Frontal cortex (tissue), 4 donors: ENCODE results near the gene NAA30. TPM values are rescaled to one million over a fixed set of nuclear protein-coding genes. Genes with fewer than 3 reads are reported as not detected.
A peak's percentile ranks its signal among the peaks of the same experiment; 100 is the strongest.

Source experiments
- DNase-seq, 2 donors: peaks; one replicate each; pipeline ENCODE4 v3.0.0; 2012; ENCODE audit warnings: low spot score in 2 of 2
- FAIRE-seq: peaks from 2 replicates; lab custom pipeline; 2012; peaks lifted over from hg19 to GRCh38; lab: Jason Lieb, UNC
- total RNA-seq: library from RNA; depleted of rRNA; stranded (reverse); fragments of >200 nt; gene quantifications from one replicate; pipeline ENCODE4 v1.2.3, GENCODE V29; 2014
- donor health status: control.
- donor health status: control.
- donor health status: control.

Gene NAA30
- total RNA-seq, 1 donor from 2014 or later: 82.7 TPM

DNA sequence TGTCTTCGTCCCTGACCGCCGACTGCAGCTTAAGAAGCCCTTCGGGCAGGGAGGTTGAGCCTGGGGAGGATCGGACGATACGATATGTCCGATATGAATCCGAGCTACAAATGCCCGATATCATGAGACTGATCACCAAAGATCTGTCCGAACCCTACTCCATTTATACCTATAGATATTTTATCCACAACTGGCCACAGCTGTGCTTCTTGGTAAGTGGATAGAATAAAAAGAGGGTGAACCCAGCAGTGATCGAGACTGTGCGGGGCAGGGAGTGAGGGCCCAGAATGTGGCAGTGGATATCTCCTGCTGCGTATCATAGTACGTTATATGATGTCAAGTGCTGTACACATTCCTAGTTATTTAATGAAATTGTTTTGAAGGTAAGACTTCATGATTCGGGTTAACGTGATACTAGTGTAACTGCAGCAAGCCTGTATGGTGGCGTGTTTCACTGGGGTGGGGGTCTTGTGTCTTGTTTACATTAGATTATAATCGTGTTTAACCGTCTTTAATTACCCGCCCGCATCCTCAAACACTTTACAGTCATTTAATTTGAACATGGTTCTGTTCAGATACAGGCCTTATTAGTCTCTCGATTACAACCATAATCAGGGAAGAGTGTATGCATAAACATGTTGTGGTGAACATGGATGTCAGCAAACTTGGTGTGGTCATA lies 1.3 kb downstream of the NAA30 start:
- FAIRE-seq: no peak
- no peak for DNase-seq

DNA sequence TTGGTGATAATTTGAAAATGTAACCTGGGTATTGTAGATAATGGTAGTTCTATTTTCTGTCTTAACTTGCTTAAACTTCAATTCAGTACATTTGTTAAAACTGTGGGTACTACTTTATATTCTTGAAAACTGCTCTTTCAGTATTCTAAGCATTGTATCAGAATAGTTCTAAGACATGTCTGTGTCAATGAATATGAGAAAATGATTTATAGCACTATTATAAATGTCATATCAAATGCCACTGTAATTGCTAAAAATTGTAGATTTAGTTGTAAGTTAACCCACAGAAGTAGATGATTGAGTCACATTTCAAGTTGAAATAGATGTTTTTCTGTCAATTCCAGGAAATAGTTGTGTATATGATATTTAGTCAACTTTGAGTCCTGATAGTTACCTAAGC lies 2.4 kb downstream of the NAA30 start:
- FAIRE-seq (no peak), DNase-seq (no peak)

DNA sequence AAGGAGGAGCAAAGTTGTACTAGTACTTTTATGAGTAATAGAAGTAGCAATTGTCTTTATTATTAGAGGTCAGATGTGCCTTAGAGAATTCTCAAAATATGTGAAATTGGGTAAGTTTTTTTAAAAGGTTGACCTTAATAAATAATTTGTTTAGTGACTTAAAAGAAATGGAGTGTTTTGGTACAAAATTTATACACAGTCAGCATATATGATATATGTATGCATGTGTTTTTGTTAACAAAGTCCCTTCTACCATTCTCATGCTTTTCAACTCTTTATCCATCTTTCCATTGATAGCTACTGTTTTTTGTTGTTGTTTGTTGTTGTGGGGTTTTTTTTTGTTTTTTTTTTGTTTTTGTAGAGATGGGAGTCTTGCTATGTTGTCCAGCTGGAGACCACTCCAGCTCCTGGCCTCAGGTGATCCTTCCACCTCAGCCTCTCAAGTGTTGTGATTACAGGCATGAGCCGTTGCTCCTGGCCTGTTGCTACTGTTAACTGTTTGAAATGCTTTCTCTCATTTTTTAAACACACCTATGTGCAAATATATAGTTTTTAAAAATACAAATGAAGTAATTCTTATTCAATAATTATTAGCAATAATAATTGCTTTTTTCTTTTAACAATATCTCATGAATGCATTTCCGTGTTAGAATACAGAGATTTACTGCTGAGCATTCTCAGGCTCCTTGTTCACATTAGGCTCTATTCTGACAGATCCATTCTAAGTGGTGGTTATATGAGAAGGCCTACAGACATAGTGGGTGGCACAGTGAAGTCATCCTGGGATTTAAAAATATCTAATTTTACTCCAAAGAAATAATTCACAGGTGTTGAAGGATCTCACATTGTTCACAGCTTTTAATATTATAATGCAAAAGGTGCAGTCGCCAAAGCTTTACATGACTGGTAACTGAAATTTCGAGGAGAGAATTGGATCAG lies 10.4 kb downstream of the NAA30 start:
- no peak for FAIRE-seq
- no peak for DNase-seq

DNA sequence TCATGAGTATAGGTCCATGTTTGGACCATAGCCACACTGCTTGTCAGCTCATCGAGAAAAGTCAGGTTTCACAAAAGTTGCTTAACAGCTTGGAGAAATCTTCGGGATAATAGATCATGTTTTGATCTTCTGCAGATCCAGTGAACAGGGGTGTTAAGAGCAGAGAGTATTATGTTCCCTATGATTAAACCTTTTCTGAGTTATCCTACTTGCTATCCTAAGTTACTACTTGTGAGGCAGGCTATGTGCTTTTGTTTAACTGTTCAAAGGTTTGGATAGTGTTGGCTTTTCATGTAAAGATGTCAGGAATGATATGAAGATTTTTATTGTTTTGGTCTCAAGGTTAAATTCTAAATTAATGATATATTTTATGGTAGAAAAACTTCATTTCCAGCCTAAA lies 11.1 kb downstream of the NAA30 start:
- no peak for DNase-seq
- no peak for FAIRE-seq

DNA sequence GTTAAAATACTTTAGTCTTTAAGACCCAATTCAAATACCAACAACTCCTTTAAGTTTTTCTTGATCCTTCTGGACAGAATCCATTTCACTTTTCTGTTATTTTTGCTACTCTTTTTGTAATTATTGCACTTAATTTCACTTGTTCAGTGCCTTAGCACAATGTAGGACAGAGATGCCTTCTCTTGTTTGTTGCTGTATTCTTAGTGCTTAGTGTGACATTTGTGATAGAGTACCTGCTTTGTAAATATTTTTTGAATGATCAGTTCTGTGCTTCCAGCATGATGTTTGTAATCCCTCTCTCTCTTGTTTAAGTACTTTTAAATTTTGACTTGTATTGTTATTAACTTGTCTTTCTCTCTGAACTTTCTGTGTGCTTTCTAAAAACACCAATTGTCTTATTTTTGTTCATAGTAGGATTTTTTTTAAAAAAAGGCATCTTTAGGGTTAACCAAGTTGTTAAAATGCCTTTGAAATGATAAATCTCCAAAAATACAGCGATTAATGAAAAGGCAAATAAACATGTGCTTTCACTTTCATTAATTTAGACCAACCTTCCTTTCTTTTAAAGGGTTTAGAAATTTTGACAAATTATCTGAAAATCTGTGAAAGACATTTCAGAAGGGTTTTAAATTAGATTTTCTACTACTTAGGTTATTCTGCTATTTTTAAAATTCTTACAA lies 11.9 kb downstream of the NAA30 start:
- FAIRE-seq (no peak), DNase-seq (no peak)

DNA sequence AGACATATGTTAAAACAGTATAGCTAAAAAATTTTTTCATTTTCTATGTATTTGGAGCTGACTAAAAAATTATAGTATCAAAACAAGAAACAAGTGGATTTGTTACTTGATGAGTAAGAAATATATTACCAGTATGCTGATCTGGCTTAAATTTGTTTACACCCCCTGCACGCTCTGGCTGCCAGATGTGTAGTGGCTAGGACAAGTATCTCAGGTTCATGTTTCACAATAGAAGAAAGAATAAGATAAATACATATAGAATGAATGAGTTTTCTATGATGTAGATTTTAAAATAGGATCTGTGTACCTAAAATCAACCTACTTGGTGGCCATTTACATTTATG lies 13.1 kb downstream of the NAA30 start:
- FAIRE-seq (no peak), DNase-seq (no peak)

DNA sequence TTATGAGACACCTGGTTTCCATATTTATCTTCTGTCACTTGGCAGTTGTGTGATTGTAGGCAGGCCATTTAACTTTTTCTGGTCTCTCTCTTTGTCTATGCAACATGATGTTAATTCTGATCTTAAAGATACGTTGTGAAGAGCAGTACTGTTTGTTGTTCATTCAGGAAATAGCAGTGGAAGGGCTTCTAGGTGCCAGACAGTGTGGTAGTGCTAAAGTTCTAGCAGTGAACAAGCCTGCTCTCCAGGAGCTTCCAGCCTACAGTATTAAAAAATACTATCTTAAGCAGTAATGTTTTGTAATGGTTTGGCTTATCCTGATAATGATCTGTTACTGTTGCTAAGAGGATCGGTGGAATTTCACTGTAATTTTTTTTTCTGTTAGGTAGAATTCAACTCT lies 15.2 kb downstream of the NAA30 start:
- no peak for DNase-seq
- no peak for FAIRE-seq

DNA sequence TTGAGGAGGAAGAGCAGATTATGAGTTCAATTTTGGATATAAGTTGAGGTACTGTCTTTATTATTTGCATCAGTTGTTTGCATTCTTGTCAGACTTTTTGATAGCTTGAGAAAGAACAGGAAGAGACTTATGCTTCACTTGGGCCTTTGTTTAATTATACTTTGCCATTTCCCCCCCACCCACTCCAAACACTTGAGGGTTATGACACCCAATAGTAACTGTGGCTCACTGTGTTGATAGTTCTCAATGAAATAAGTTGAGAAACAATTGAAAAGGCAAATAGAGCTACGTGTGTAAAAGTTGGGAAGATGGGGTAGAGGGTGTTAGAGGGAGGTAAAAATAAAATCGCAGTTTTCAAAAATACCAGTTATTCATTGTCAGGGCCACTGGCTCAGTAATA lies 17.7 kb downstream of the NAA30 start:
- FAIRE-seq: no peak

DNA sequence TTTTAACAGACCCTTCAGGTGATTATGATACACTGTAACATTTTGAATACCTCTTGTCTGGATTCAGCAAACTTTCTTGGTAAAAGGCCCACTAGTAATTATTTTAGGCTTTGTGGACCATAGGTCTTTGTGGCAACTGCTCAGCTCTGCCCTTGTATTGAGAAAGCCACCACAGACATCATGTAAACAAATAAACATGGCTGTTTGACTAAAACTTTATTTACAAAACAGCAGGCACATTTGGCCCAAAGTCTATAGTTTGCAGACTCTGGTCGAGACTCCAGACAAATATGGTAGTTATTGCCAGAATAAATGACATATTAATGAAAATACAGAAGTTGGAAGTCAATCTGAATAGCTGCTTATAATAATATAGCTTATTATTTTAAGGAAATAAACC lies 18.2 kb downstream of the NAA30 start:
- FAIRE-seq (no peak), DNase-seq (no peak)

More for the DNA sequence above, 17.7 kb downstream of the NAA30 start:
- no peak for DNase-seq

DNA sequence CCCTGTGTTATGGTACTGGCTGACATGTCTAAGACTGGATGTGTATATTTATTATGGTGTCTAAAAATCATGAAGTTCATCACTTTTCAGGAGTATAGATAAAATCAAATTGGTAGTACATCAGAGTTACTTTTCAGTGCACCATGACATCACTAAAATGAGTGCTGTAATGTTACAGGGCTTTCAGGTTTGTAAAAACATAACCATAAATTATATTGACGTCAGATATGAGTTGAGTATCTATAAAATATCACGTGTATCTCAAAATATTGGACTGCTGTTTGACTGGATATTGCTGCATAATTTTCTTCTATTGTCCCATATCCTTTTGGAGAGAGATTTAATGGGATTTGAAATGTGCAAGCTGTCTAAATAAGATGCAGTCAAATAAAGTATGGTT lies 22.0 kb downstream of the NAA30 start:
- FAIRE-seq (no peak), DNase-seq (no peak)

DNA sequence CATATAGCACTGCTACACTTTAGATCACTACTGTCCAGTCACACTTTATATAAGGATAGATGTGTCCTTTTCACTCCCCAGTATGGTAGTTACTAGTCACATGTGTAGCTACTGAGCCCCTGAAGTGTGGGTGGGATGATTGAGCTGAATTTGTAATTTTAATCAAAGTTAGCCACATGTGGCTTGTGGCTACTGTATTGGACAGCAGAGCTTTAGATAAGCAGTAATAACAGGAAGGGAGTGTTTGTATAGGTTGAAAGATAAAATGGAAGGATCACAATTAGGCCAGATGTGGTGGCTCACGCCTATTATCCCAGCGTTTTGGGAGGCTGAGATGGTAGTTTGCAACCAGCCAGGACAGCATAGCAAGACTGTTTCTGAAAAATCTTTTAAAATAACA lies 23.5 kb downstream of the NAA30 start:
- no peak for FAIRE-seq
- DNase-seq: no peak

DNA sequence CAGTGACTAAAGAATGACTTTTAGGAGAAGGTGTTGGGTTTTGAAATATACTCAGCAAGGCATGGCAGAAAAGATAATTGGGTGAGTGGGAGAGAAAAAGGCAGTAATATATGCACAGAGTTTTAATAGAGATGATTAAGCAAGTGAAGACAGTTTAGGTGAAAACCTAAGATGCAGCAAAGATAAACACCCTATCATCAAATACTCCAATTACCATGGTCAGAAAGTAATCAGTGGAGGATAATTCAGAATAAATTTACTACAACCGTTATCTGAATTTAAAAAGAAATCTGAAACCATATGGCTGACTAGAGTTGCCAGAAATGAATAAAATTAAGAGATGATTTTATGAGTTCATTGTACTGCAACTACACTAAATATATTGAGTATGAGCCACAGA lies 26.8 kb downstream of the NAA30 start:
- FAIRE-seq: no peak
- no peak for DNase-seq

DNA sequence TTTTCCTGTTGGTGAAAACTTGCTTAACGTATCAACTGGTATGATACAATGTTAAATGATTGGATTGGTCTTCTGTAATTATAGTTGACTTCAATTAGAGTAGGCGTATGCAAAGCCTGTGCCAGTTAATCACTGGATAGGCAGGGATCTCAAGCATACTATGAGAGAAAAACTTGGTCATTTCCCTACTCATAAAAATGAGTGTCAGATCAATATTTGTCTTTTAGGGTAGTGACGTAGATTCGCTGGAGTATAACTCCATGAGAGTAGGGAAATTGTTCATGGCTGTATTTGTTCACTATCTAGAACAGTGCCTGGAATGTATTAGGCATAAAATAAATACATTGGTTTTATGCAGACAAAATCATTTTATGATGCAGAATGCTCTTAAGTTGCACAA lies 28.6 kb downstream of the NAA30 start:
- FAIRE-seq (no peak), DNase-seq (no peak)

DNA sequence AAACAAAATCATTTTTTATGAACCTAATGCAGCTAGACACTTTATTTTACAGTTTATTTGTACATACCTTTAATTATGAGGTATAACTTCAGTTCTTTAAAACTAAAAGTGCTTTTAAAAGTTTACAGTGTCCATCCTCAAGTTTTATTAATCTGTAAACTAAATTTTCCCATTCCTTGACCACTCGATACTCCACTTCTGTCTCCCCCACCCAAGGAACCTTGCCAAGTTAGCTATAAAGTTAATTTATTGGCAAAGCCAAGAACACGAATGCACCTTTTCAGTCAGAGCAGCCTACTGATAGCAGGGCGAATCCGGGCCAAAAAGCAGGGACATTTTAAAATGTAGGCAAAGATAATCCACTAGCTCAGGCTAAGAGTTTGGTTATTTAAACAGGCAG lies 29.6 kb downstream of the NAA30 start:
- no peak for FAIRE-seq
- DNase-seq: no peak

DNA sequence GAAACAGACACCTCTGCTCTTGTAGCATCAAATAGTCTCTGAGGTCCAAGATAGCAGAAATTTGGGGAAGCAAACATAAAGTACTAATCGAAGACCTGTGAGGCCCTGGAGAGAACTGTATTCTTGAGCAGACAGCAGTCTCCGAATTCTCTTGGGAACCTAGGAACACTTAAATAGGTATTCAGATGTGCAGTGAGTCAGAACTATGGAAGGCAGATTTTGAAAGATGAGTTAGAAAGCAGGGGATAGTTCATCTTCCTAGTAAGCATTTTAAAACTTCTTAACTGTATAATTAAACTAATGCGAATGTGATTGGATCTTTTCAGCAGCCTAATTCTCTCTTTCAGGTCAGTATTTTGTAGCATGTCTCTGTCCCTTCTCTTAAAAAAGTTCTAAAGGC lies 30.6 kb downstream of the NAA30 start:
- no peak for FAIRE-seq
- DNase-seq: no peak

DNA sequence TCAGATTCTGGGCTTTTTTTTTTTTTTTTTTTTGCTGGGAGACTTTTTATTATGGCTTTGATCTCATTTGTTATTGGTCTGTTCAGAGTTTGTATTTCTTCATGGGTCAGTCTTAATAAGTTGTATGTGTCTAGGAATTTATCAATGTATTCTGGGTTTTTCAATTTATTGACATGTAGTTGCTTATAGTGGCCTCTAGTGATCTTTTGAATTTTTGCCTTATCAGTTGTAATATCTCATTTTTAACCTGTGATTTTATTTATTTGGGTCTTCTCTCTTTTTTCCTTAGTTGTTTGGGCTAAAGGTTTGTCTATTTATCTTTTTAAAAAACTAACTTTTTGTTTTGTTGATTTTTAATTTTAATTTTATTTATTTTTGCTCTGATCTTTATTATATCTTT lies 45.5 kb downstream of the NAA30 start:
- FAIRE-seq: peak; percentile 87
- no peak for DNase-seq

DNA sequence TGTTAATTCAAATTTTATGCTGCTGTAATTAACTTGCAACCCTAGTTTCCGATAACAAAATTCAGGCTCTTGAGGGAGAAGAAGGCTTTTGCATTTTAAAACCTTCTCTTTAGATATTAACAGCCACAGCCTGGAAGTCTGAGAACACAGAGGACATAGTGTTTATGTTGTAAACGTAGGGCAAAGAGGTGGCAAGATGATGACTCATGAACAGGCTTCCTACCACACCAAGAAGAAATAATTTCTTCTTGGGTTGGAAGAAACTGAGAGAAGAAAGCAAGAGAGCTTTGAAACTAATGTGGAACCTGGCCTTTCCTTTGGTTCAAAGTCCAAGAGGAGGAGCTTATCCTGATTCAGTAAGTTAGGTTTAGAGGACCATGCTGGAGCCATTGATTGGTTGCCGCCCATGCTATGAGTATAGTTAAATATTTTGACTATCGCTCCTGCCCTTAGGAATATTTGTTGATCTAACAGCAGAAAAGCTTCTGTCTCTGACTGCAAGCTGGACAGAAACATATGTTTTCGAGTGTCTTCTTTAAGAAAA lies 71.5 kb downstream of the NAA30 start:
- DNase-seq (no peak), FAIRE-seq (no peak)

DNA sequence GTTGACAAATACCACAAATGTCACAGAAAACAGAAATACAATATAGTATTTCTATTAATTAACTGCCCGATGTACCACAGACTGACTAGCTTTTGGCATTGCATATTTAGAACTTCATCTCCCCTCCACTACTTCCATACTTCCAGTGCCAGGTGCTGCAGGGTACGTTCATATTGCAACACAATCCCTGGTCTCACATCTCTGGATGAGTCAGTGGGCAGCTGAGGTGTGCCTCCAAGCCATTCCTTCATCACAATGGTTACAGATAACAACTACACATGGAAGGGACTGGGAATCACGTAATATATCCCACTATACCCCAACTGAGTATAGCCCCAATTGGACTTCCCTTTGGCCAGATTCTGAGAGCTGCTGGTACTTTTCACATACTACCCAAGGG lies 72.2 kb downstream of the NAA30 start:
- FAIRE-seq (no peak), DNase-seq (no peak)

DNA sequence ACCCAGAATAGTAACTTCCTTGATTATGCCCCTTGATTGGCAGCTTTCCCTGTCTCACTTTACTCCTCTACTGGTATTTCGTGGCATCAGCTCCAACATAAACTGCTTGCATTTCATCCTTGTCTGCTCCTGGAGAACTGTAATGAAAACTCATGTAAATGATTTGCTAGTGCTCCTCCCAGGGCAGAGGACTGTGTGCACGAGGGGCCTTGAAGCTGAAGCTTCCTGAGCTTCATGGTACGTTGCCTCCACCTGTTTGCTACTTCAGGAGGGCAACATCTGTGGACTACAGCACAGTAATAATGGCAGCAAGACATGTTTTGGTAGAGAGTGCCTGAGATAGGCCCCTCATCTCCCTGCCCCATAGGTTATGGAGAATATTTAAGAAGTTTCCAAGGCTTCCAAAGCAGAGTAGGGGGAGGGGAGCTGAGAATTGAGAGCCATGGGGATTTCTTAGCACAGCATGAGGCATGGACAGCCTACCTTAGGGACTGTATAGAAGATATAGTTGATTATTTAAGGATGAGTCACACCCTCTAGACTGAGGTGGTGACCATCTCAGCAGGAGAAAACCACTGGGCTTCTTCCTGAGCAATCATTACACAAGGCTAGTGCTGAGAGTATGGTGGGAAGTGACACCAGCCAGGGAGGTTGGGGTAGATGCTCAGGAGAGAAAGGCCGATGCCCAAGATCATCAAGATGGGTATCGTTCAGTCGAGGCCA lies 73.8 kb downstream of the NAA30 start:
- FAIRE-seq: no peak
- no peak for DNase-seq
